GM18873 (cell line): ENCODE results near the gene ENTREP3.
"Not testable (repeated sequence)": the region's sequence is repeated elsewhere in the genome, so short reads cannot be mapped to it uniquely, and the experiment has no call there.

Experiments
- ATAC-seq: cut with Tn5 transposase; IDR thresholded peaks from one replicate; pipeline ENCODE4 v1.9.1; 2021; ENCODE audit warnings: mild to moderate bottlenecking, moderate library complexity, moderate number of reproducible peaks; ENCODE audit not compliant: unreplicated experiment, low FRiP score

Gene ENTREP3

DNA sequence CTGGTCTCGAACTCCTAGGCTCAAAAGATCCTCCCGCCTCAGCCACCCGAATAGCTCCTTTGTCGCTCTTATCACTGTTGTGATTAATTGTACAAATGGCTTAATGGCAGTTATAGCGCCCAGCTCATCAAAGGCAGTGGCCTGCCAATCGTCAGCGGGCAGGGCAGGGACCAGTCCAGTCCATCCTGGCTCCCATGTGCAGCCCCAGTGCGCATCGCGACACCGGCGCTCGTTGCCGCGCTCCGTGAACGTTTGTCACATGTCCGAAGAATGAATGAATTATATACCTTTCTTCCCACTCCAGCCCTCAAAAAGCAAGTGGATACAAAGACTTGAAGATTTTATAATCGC lies 28.4 kb downstream of the ENTREP3 start:
- no peak for ATAC-seq

DNA sequence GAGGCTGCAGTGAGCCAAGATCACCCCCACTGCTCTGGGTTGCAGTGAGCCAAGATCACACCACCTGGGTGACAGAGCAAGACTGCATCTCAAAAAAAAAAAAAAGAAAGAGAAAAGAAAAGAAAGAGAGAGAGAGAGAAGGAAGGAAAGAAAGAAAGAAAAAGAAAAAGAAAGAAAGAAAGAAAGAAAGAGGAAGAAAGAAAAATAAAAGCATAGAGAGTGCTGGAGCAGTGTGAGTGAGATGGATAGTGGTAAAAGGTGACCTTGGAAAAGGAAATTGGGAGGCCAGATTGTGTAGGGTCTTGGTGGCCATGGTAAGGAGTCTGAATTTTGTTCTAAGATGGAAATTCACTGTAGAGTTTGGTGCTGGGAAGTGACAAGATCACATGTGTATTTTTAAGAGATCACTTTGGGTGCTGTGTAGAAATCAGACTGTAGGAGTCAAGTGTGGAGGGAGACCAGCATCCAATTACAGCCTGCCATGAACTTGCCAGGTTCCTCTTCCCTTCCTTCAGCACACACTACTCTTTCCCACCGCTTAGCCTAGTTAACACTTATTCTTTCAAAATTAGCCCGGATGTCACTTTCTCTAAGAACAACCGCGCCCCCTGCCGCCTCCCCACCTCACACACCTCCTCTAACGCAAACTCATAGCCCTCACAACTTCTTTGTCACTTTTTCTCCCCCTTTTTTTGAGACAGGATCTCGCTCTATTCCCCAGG lies 28.9 kb downstream of the ENTREP3 start:
- ATAC-seq = no peak

DNA sequence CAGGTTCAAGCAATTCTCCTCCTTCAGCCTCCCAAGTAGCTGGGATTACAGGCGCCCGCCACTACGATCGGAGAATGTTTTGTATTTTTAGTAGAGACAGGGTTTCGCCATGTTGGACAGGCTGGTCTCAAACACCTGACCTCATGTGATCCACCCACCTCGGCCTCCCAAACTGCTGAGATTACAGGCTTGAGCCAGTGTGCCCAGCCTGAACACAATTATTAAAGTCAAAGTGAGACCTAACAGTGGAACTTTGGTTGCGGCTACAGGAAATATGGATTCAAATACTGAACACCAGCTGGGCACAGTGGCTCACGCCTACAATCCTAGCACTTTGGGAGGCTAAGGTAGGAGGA lies 29.9 kb downstream of the ENTREP3 start:
- ATAC-seq = not testable (repeated sequence)

DNA sequence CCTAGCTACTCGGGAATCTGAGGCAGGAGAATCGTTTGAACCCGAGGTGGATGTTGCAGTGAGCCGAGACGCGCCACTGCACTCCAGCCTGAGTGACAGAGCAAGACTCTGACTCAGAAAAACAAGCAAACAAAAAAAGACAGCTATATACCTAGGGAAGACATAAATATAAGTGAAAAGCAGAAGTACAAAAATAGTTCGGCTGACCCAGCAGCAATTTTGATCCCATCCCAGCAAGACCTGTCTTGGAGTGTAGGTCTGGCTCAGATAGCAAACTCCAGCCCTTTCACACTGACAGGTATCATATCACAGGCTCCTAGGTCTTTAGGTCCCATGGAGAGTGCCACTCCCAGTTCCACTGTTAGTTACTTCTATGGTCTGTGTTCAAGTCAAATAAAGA lies 32.2 kb downstream of the ENTREP3 start:
- ATAC-seq = no peak

DNA sequence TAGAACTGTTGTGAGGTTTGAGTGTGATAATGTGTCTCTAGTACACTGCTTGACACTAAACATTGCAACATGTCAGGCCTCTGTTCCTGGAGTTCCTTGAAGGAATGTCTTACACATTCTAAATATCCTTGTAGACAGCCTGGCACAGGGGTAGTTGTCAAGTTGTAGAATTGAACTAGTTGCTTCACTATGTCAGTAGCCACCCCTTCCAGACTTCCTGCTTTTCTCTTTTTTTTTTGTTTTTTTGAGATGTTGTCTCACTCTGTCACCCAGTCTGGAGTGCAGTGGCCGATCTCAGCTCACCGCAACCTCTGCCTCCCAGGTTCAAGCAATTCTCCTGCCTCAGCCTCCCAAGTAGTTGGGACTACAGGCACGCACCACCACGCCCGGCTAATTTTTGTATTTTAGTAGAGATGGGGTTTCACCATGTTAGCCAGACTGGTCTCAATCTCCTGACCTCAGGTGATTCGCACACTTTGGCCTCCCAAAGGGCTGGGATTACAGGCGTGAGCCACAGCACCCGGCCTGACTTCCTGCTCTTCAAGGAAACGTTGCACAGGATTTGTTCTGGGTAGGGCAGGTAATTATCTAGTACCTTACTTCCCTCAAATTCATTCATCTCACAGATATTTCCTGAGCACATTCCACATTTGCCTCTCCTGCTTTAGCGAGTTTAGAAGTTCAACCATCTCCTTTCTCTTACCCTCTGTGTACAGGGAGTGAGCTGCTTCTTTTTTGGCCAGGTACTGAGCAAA lies 34.9 kb downstream of the ENTREP3 start:
- not testable (repeated sequence) for ATAC-seq

DNA sequence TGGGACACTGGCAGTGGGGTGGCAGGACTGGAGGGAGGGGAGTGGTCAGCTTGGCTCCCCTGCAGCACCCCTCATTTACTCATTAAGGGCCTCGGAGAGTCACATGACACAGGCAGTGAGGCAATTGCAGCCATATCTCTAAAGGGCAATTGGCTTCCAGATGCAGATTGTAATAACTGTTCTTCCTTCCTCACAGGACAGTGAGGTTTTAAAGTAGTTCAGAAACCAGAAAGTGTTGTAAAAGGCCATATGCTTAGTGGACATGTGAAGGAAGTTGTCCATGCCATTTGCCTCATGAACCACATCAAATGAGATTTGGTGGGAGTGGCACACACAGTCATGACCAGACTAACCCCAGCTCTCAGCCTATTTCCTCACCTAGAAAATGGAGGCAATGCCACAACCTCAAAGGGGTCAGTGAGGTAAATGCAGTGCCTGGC lies 35.7 kb downstream of the ENTREP3 start:
- ATAC-seq = no peak

DNA sequence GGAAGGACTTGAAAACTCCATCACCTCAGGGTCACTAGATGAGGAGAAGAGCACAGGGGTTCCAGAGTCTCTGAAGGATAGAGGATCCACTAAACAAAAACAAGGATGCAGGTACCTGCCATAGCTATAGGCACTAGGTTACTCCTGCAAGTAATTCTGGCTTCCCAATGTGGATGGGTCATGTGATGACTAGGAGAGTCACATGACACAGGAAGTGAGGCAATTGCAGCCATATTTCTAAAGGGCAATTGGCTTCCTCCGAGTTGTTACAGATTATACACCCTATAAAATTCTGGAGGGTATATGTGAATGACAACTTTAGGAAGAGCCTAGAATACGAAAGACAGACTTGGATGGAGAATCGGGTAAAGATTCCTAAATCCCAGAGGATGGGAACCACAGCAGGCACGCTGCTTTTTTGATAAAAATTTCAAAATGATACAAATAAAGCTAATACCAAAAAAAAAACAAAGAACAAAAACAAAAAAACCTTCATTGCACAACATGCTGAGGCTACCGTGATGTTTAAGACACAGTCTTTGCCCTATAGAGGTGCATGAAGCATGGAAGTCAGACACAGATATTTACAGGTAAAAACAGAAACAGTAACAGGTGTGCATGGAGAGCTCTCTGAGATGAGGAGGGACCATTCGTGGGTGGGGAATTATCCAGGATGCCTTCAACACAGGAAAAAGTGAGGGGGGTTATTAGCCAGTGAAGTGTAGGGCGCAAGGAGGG lies 36.3 kb downstream of the ENTREP3 start:
- no peak for ATAC-seq

DNA sequence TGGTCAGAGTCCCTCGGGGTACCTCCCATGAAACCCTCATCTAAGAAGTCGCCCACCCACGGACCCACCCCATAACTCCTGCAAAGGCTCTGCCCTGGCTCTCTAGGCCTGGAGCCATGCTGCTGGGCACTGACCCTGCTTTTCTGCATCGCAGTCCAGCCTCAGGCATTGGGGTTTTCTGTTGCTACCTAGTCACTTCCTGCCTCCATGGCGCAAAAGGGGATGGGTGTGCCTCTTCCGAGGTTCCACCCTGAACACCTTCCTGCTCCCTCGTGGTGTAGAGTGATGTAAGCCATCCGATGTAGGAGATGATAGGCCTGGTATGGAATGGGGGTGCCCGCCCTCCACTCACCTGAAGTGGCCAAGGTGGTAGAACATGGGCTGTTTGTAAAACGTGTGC lies 40.6 kb downstream of the ENTREP3 start:
- not testable (repeated sequence) for ATAC-seq

DNA sequence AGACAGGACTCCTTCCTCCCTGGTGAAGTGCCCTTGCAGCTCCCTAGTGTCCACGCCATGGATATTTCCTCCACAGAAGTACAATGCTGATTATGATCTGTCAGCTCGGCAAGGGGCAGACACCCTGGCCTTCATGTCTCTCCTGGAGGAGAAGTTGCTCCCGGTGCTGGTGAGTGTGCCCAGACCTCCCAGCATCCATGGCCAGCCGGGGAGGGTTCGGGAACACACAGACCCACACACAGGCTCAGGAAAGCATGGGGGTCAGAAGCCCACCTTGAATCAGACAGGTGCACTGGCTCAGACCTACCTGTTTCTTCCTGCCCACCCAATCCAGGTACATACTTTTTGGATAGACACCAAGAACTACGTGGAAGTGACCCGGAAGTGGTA lies 43.2 kb downstream of the ENTREP3 start:
- not testable (repeated sequence) for ATAC-seq

DNA sequence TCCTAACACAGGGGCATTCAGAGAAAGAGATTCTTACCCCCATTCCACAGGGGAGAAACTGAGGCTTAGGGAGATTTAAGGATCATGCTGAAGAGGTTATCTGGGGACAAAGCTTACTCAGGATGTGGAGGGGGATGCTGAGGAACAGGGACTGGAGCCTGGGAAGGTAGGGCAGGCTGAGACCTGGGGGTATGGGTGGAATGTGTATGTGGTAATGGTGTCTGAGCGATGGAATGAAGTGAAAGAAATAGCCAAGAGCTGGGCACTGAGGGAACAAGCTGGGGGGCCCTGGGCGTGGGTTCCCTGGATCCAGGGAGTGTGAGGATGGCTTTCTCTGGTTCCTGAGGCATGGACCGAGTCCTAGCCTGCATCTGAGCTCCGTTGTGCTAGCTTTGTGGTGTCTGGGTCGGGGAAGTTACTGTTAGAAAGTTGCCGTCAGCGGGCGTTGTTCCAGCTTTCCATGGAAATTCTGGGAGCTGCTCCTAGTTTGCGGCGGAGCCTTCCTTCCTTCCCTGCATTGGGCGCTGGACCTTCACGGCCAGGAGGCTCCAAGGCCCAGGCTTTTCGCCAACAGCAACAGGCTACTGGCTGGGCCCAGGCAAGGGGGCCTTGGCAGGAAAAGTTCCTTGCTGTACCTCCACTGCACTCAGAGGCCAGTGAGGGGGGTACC lies 43.8 kb downstream of the ENTREP3 start:
- ATAC-seq = not testable (repeated sequence)

DNA sequence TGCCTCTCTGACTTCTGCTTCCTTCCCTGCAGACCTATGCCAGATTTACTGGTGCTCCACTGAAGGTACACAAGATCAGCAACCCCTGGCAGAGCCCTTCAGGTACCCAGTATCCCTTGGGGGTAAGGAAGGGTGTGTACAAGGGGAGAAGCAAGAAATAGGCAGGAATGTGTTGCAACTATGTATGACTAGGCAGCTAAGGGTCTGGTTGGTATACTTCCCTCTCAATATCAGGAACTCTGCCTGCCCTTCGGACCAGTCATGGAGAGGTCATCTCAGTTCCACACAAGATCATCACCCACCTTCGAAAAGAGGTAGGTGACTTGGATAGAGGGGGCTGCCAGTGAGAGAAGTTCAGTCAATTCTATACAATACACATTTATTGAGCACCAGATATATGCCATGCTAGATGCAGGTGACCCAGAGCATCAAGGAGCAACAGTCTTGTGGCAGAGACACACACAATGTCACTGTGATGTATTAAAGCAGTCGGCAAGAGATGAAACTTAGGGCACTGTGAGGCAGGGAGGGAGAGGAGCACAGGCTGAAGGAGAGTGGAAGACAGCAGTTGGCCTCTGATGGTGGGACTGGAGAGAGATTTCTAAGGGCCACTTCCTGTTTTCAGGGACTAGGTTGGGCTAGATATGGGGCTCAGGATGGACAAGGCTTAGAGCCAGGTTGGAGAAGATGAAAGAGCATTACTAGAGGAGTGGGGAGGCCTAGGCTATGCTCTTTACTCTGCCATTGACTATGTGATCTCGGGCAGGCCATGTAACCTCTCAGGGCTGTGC lies 44.8 kb downstream of the ENTREP3 start:
- ATAC-seq = no peak

DNA sequence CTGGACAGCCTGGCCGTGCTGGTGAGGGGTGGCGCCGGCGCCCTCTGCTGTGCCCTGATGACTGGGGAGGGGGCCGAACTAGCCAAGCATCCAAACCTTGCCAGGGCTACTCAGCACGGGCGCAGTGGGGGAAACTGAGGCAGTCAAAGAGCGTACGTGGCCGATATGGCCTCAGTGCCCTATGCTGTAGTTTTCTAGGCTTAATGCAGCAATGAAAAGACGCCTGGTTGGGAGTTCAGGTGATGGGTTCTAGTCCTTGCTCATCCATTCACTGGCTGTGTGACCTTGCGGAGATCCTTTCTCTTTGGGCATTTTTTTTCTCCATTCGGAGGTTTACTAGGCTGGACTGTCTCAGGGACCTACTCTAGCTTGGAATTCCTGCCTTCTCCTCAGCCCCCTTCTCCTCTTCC lies 46.0 kb downstream of the ENTREP3 start:
- ATAC-seq = no peak

DNA sequence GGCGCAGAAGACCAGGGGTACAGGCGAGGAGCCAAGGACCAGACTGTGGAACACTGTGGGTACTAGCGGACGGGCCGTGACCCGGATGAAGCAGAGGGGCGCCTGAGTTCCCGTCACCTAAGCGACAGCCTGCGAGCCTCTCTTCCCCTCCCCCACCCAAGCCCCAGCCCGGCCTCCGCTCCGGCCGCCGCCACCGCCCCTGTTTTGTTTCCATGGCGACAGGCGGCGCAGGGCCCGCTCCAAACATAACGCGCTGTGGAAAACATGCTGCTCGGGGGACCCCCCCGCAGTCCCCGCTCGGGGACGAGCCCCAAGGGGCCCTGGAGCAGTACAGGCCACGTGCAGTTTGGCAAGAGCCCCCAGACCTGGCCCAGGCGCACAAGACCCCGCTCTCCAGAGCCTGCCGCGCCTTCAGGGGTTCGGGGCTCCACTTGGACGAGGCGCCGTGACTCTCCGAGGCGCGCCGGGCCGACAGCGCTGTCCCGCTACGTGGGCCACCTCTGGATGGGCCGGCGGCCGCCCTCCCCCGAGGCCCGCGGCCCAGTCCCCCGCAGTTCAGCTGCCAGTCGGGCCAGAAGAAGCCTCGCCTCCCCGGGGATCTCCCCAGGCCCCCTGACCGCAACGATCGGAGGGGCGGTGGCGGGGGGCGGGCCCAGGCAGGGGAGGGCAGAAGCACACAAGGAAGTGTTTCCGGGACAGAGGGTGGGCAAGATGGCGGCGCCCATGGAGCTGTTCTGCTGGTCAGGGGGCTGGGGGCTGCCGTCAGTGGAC lies 46.6 kb downstream of the ENTREP3 start, which contains the start of gene MTX1:
Gene MTX1, plus strand, starts transcription at position 155 of the 771 bp plus-strand sequence. Its CDS starts 110 bp downstream, at position 265.
- ATAC-seq = peak; percentile 58

DNA sequence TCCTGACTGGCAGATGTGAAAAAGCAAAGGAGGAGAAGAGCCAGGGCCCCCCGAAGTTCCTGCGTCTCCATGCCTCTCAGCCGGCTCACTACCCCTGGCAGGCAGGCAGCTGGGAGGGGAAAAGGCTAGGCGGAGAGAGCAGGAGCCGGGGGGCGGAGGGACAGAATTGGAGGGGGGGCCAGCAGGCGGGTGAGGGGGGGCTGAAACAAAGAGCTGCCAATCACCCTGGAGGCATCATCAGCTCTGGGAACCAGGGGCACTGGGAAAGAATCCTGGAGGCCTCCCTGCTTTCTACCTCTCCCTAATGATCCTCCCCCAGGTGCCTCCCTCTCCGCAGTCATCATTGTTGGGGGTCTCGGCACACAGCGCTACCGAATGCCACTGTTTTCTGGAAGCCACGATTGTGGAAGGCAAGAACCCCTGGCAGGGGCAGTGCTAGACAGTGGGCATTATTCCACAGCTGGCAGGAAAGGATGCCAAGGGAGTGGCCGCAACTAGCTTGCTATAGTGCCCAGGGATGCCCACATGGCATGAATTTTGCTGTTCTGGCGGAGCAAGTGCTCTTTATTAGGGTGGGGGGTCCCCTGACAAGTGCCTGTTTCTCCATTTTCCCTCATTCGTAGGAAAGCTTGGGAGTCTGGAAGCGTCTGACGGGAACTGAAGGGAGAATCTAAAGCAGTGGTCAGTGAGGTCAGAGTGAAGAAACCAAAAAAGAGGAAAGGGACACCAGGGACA lies 47.3 kb downstream of the ENTREP3 start, which contains the start of gene THBS3:
Gene THBS3, minus strand, starts transcription at position 92 of the 735 bp plus-strand sequence. Its CDS starts 21 bp downstream, at position 71.
- ATAC-seq = no peak

DNA sequence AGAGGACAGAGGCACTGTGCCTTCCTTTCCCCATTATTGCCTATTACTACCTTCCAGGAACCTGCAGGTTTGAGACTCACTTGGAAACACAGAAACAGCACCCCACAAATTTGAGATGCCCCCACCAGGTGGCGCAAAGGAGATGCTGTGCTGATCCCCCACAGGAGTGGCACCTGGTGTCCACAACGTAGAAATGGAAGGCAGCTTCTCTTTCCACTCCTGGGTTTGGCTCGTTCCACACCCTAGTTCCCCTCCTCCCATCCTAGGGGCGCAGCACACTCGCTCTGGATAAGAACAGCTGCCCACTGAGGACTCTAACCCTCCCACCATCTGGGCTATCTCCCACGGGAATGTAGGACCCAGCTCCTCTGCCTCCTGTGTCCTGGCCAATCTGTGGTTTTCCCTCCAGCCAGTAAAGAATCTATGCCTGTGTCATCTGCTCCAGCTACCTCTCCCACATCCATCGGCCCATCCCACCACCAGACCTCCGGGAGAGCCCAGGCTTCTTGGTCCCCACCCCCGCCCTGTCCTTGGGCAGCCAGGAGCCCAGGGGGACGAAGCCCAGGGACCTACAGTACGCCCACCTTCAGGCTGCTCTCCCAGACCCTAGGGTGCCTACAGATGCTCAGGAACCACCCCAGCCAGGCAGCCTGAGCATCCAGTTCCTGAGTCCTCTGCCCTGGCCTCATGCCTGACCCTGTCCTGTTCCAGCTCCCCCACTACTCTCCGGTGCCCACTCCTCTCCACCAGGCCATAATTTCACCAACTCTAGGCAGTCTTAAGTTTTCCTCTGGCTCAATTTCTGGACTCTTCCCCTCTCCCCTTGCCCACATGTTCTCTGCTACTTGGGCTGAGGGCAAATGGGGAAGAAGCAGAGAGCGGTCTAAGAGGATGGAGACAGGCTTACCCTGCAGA lies 48.1 kb downstream of the ENTREP3 start:
- no peak for ATAC-seq

DNA sequence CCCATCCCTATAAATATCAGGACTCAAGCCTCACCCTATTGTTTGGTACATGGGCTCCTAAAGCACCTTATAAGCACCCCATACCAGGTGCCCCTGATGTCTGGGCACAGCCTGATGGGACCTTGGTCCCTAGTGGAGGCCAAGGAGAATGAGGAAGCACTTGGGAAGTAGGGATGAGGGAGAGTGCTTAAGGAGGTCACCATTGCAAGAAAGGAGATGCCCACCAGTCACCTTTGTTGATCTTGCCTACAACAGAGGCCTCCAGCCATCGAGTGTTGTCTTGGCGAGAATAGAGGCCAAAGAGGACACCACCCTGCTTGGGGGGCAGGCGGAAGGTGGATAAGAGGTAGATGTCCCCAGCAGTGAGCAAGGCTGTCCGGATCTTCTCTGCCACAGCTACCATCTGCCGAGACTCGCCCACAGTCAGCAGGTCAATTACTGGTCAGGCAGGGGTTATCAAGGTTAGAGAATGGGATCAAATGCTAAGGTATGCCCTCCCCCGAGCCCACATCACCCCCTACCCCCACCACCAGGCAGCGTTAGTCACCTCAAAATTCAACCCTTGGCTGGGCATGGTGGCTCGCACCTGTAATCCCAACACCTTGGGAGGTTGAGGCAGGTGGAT lies 49.2 kb downstream of the ENTREP3 start:
- ATAC-seq = no peak

DNA sequence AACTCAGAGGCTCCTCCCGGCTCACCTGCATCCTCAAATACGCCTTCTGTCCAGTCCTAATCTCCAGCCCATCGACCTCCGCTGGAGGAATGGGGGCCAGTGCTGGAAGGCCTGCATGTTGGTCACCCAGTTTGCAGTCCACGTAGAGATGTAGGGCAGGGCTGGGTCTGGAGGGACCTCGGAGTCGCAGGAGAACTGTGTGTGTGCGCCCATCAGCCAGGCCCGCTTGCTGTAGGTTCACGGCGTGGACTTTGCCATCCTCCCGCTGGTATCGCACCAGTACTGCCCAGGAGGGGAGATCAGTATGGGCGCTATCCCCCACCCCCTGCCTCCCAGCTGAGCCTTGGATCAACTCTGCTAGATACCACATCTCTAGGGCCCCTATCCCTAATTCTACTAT lies 50.2 kb downstream of the ENTREP3 start:
- ATAC-seq = no peak
